SJSA1 (cell line): Measurements from ENCODE around the gene C10orf90. TPM values are rescaled to one million over a fixed set of nuclear protein-coding genes. Genes with fewer than 3 reads are reported as not detected.

ENCODE experiments used
- DNase-seq, 2 experiments: peaks; one replicate each; pipeline ENCODE4 v3.0.0-alpha.2; 2015 to 2020; ENCODE audit warnings: low spot score in 2 of 2, low read depth in 1 of 2
- H3K27ac ChIP-seq: fragments of 250-450 bp; sonication (Bioruptor Pico); 2 replicates; pipeline ENCODE4 v1.5.1; 2020; ENCODE audit warnings: mild to moderate bottlenecking, moderate library complexity
- H3K27me3 ChIP-seq: fragments of 250-450 bp; sonication (Bioruptor Pico); replicated peaks from 2 replicates; pipeline ENCODE4 v1.5.1; 2020; ENCODE audit warnings: mild to moderate bottlenecking, moderate library complexity
- H3K36me3 ChIP-seq: fragments of 250-450 bp; sonication (Bioruptor Pico); 2 replicates; pipeline ENCODE4 v1.5.1; 2020; ENCODE audit warnings: mild to moderate bottlenecking
- H3K4me1 ChIP-seq: fragments of 250-450 bp; sonication (Bioruptor Pico); replicated peaks from 2 replicates; pipeline ENCODE4 v1.6.1; 2021; ENCODE audit warnings: mild to moderate bottlenecking
- H3K4me3 ChIP-seq: fragments of 250-450 bp; sonication (Bioruptor Pico); 2 replicates; pipeline ENCODE4 v1.5.1; 2020; ENCODE audit warnings: mild to moderate bottlenecking
- H3K9me3 ChIP-seq: fragments of 250-450 bp; sonication (Bioruptor Pico); replicated peaks from 2 replicates; pipeline ENCODE4 v1.5.1; 2020; ENCODE audit warnings: mild to moderate bottlenecking
- total RNA-seq: library from RNA; depleted of rRNA; stranded (reverse); fragments of >200 nt; shearing (Covaris generic); gene quantifications from 2 replicates; pipeline ENCODE4 v1.2.3, GENCODE V29; 2014

Gene C10orf90
- total RNA-seq, 1 experiment from 2014 or later, result not detected

GRCh38 chr10:126400641-126401040, 269.9 kb downstream of the C10orf90 start:
- H3K4me3 ChIP-seq, result no peak overlapping the region
- no peaks in the 10 kb centered on the region for H3K9me3 ChIP-seq
- no peak overlapping the region for H3K27ac ChIP-seq

GRCh38 chr10:126398924-126399323, 271.6 kb downstream of the C10orf90 start:
- peaks cover 26% of the 10 kb centered on the region for H3K4me1 ChIP-seq
- no peak for DNase-seq

More at GRCh38 chr10:126400641-126401040, 269.9 kb downstream of the C10orf90 start:
- DNase-seq, result no peak
- H3K4me1 ChIP-seq, result peaks cover 30% of the 10 kb centered on the region
- H3K36me3 ChIP-seq, result no peaks in the 10 kb centered on the region
- no peaks in the 10 kb centered on the region for H3K27me3 ChIP-seq

DNA sequence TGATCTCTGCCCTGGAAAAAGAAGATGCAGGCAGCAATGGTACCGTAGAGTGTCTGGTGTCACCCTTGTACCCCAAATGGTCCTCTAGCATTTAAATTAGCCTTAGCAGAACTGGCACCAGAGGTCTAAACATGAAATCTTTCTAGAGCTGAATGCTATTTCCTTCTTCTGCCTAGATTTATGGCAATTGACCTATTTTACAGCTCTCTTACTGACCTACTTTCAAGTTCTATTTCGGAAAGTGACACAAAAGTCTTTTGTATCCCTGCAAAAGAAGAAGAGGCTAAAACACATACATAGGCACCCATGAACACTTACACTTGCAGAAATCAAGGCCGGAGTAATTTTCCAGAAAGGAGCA, 272.1 kb downstream of the C10orf90 start:
- no peaks in the 10 kb centered on the region for H3K36me3 ChIP-seq
- H3K4me3 ChIP-seq, result no peak overlapping the region
- H3K27me3 ChIP-seq, result no peaks in the 10 kb centered on the region
- no peak for DNase-seq
- H3K4me1 ChIP-seq, result peaks cover 26% of the 10 kb centered on the region
- peak overlapping the region; percentile 50 for H3K27ac ChIP-seq
- no peaks in the 10 kb centered on the region for H3K9me3 ChIP-seq

More at GRCh38 chr10:126398924-126399323, 271.6 kb downstream of the C10orf90 start:
- no peaks in the 10 kb centered on the region for H3K27me3 ChIP-seq
- H3K9me3 ChIP-seq, result no peaks in the 10 kb centered on the region
- H3K36me3 ChIP-seq, result no peaks in the 10 kb centered on the region
- no peak overlapping the region for H3K4me3 ChIP-seq
- H3K27ac ChIP-seq, result no peak overlapping the region

GRCh38 chr10:126397640-126398382, 272.7 kb downstream of the C10orf90 start:
- H3K36me3 ChIP-seq, result no peaks in the 10 kb centered on the region
- no peaks in the 10 kb centered on the region for H3K27me3 ChIP-seq
- DNase-seq, result peak; percentile 86 to 90
- peak overlapping the region; percentile 78 for H3K27ac ChIP-seq
- no peaks in the 10 kb centered on the region for H3K9me3 ChIP-seq
- H3K4me3 ChIP-seq, result no peak overlapping the region
- peaks cover 26% of the 10 kb centered on the region for H3K4me1 ChIP-seq

DNA sequence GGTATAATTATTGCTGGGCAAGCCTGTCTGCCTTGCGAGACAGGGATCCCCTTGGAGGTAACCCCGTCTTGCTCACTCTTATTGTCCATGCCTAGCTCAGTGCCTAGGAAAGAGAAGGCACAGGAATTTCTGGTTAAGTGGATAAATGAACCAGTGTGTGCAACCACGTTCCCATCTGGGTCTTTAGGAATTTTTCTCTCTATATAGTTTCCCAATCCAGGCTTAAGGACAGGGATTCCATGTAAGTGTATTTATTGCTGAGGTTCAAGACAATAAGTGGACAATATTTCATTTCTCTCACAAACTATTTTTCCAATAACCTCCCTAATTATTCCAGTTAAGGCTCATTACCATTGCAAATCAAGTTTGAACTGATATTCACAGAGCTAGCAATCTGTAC, 273.3 kb downstream of the C10orf90 start:
- DNase-seq, result no peak
- no peak overlapping the region for H3K4me3 ChIP-seq
- H3K36me3 ChIP-seq, result no peaks in the 10 kb centered on the region
- H3K27ac ChIP-seq, result peak overlapping the region; percentile 78
- H3K9me3 ChIP-seq, result no peaks in the 10 kb centered on the region
- H3K27me3 ChIP-seq, result no peaks in the 10 kb centered on the region
- H3K4me1 ChIP-seq, result peaks cover 26% of the 10 kb centered on the region

GRCh38 chr10:126394948-126395347, 275.5 kb downstream of the C10orf90 start:
- no peak overlapping the region for H3K27ac ChIP-seq
- H3K4me1 ChIP-seq, result peaks cover 26% of the 10 kb centered on the region
- no peak overlapping the region for H3K4me3 ChIP-seq
- no peaks in the 10 kb centered on the region for H3K9me3 ChIP-seq
- DNase-seq, result no peak
- no peaks in the 10 kb centered on the region for H3K27me3 ChIP-seq
- H3K36me3 ChIP-seq, result no peaks in the 10 kb centered on the region

DNA sequence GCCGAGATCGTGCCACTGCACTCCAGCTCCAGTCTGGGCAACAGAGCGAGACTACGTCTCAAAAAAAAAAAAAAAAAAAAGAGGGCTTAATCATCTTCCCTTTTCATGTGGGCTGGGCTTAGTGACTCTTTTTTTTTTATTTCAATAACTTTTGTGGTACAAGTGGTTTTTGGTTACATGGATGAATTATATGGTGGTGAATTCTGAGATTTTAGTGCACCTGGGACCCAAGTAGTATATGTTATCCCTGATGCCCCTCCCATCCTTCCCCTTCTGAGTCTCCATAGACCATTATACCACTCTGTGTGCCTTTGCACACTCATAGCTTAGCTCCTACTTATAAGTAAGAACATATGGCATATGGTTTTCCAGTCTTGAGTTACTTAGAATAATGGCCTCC, 277.4 kb downstream of the C10orf90 start:
- no peak overlapping the region for H3K4me3 ChIP-seq
- H3K27ac ChIP-seq, result no peak overlapping the region
- H3K27me3 ChIP-seq, result no peaks in the 10 kb centered on the region; the same call in 1 of the 2 replicates
- no peak for DNase-seq
- no peaks in the 10 kb centered on the region for H3K9me3 ChIP-seq
- H3K4me1 ChIP-seq, result peaks cover 19% of the 10 kb centered on the region
- H3K36me3 ChIP-seq, result no peaks in the 10 kb centered on the region; the same call in 1 of the 2 replicates

DNA sequence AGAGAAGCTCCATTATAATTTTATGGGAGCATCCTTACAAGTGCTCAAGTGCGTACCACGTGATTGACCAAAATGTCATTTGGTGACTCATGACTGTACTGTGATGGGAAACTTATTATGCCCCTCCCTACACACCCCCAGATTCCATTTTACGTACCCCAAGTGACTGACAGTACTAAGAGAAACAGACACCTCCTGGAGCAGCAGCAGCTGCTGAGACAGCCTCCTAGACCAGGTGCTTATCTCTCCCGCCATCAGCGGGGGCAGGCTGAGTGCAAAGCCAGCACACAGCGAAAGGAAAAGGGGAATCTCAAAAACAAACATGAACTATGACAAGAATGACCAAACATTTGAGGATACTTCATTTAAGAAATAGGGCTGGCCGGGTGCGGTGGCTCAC, 278.0 kb downstream of the C10orf90 start:
- DNase-seq, result no peak
- H3K36me3 ChIP-seq, result no peaks in the 10 kb centered on the region; the same call in 1 of the 2 replicates
- H3K27me3 ChIP-seq, result no peaks in the 10 kb centered on the region; the same call in 1 of the 2 replicates

DNA sequence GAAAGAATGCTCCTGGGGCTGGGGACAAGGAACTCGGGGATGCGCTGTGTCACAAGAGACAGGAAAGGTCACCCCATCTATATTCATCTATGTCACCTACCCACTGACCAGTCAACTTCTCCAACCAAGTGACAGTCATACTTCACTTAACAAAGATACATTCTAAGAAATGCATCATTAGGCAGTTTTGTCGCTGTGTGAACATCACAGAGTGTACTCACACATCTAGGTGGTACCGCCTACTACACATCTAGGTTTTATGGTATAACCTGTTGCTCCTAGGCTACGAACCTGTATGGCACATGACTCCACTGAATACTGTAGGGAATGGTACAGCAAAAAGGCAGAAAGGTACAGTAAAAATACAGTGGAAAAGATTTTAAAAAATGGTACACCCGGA, 278.4 kb downstream of the C10orf90 start:
- H3K4me1 ChIP-seq, result peaks cover 19% of the 10 kb centered on the region
- H3K27me3 ChIP-seq, result no peaks in the 10 kb centered on the region; the same call in 1 of the 2 replicates
- H3K36me3 ChIP-seq, result no peaks in the 10 kb centered on the region; the same call in 1 of the 2 replicates
- no peak overlapping the region for H3K27ac ChIP-seq
- no peak overlapping the region for H3K4me3 ChIP-seq
- no peaks in the 10 kb centered on the region for H3K9me3 ChIP-seq
- DNase-seq, result no peak

More for the DNA sequence above, 278.0 kb downstream of the C10orf90 start:
- Histone ChIP-seq H3K27ac (no peak overlapping the region), H3K4me3 (no peak overlapping the region), H3K4me1 (peaks cover 19% of the 10 kb centered on the region), H3K9me3 (no peaks in the 10 kb centered on the region)

DNA sequence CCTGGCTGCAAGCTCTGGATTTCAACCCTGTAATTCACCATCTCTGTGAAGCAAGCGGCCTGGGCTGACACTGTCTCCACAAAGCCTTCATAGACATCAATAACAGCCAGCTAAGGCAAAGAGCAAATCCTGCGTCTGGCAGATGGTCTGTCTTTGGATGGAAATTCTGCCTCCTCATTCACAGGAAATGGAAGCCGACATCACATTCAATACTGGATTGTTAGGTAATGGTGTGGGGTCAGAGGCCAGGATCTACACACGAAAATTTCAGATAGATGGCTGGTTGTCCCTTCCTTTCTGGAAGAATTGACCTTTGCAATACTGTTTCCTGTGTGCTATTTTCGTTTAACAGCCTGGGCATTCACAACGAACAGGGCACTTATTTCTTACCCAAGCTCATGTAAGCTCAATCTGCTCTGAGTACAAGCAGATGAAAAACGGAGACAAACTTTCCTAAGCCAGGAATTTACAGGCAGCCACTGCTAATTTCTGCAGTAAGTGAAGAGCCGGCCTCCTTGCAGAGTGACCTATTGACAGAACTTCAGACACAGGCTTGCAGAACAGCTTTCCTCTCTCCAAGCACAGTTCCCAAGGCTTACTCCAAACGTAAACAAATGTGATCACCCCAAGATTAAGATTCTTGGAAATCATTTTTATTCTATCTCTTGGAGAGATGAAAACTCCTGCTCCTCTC, 279.2 kb downstream of the C10orf90 start:
- peaks cover 15% of the 10 kb centered on the region for H3K4me1 ChIP-seq
- no peak for DNase-seq
- H3K9me3 ChIP-seq, result no peaks in the 10 kb centered on the region
- H3K27me3 ChIP-seq, result no peaks in the 10 kb centered on the region; the same call in 1 of the 2 replicates
- no peak overlapping the region for H3K27ac ChIP-seq
- H3K36me3 ChIP-seq, result no peaks in the 10 kb centered on the region; the same call in 1 of the 2 replicates
- no peak overlapping the region for H3K4me3 ChIP-seq

GRCh38 chr10:126390324-126390723, 280.2 kb downstream of the C10orf90 start:
- Histone ChIP-seq H3K4me1 (peaks cover 15% of the 10 kb centered on the region), H3K27ac (no peak overlapping the region), H3K9me3 (no peaks in the 10 kb centered on the region), H3K4me3 (no peak overlapping the region), H3K27me3 (no peaks in the 10 kb centered on the region; the same call in 1 of the 2 replicates), H3K36me3 (no peaks in the 10 kb centered on the region; the same call in 1 of the 2 replicates)
- DNase-seq, result no peak

GRCh38 chr10:126387931-126388911, 282.3 kb downstream of the C10orf90 start, which contains the start of gene ADAM12:
ADAM12 (minus strand) TSS chr10:126388477; CDS start chr10:126388145, 332 bp downstream.
- no peaks in the 10 kb centered on the region; the same call in 1 of the 2 replicates for H3K36me3 ChIP-seq
- no peak within 1 kb of the TSS for H3K27ac ChIP-seq
- no peaks in the 10 kb centered on the region for H3K9me3 ChIP-seq

More at GRCh38 chr10:126387931-126388911, 282.3 kb downstream of the C10orf90 start, which contains the start of gene ADAM12:
- peak; percentile 44 to 59 for DNase-seq
- Histone ChIP-seq H3K4me1 (peaks cover 24% of the 10 kb centered on the region), H3K27me3 (no peaks in the 10 kb centered on the region; the same call in 1 of the 2 replicates), H3K4me3 (peak within 1 kb of the TSS; percentile 59)
